ENCODE measurements around the gene SIRPA. TPM values are rescaled to one million over a fixed set of nuclear protein-coding genes. Genes with fewer than 3 reads are reported as not detected.

Gene SIRPA
- total and polyA plus RNA-seq, 10 of the 15 experiments (the other 5 are each of a cell fraction or from before 2014, with no cell fraction given), result 1.7 to 13.2 (median 5.0) TPM

GRCh38 chr20:1846341-1846740 lies 48.9 kb upstream of the SIRPA start:
- SMC1A ChIA-PET (ENCODE audit: uncharacterized antibody, unreplicated experiment), result interaction anchor here (0.8 to 3.4 kb wide), 6 partner anchors 24 to 106 kb away, joined by 3 to 11 read pairs (median 4); no protein-coding TSS in a partner anchor
- no peak overlapping the region for H3K4me2 ChIP-seq (ENCODE audit: control insufficient read depth, insufficient read depth)
- TF ChIP-seq ZNF24 (IDR thresholded peaks at IDR 0.05) (no peak), EED (IDR thresholded peaks at IDR 0.05; ENCODE audit: low read depth) (no peak), HSF1 (IDR thresholded peaks at IDR 0.05; ENCODE audit: low read depth, low read length) (no peak), NR2F1 (conservative IDR thresholded peaks at IDR 0.05) (no peak), PRDM15 (CRISPR knock-in tag; IDR thresholded peaks at IDR 0.05) (no peak), PAX5 (IDR thresholded peaks at IDR 0.05; ENCODE audit: borderline replicate concordance, low read depth, low read length) (no peak), ESRRA (IDR thresholded peaks at IDR 0.05; ENCODE audit: low read length) (no peak), RCOR1 (conservative IDR thresholded peaks at IDR 0.05; ENCODE audit: low read depth, low read length) (no peak), MEF2A (IDR thresholded peaks at IDR 0.05; ENCODE audit: insufficient read depth, low read depth, low read length) (no peak), NKRF (conservative IDR thresholded peaks at IDR 0.05) (no peak)
- no peaks in the 10 kb centered on the region for H3K79me2 ChIP-seq (ENCODE audit: control insufficient read depth, insufficient read depth, low read length)
- POLR2A ChIA-PET, result interaction anchor here (1.0 kb wide), 1 partner anchor 9 kb away, joined by 3 read pairs; no protein-coding TSS in a partner anchor
- H3K4me1 ChIP-seq (ENCODE audit: control insufficient read depth, insufficient read depth, low read length), result peaks cover 34% of the 10 kb centered on the region
- no peak for DNase-seq (ENCODE audit: low read depth, low spot score)
- no peak for ATAC-seq
- no peak for FAIRE-seq
- no peak overlapping the region for H2AFZ ChIP-seq (ENCODE audit: control insufficient read depth, low read depth, low read length)
- in situ Hi-C loops (cut with MboI) (no loop called here), intact Hi-C loops (cut with micrococcal nuclease; ENCODE audit: unreplicated experiment) (no loop called here)
- no peak overlapping the region for H3K27ac ChIP-seq (ENCODE audit: control insufficient read depth, insufficient read depth)
- H4K20me1 ChIP-seq (ENCODE audit: control insufficient read depth, insufficient read depth), result no peaks in the 10 kb centered on the region
- BruUV-seq (replicated peaks), result no TSS peak
- no peak overlapping the region for H3K9ac ChIP-seq (ENCODE audit: control insufficient read depth, insufficient read depth, low read length)
- no peaks in the 10 kb centered on the region for H3K27me3 ChIP-seq (replicated peaks in 1 of 2; ENCODE audit: control insufficient read depth in 2 of 2, insufficient read depth in 2 of 2, low read length in 1 of 2)
- 100% methylated on average over 1 of the region's 1 CpG for WGBS (ENCODE audit: insufficient coverage, insufficient replicate concordance, low lambda C conversion rate, missing lambda C conversion rate)
- H3K36me3 ChIP-seq (ENCODE audit: control insufficient read depth in 2 of 2, insufficient read depth in 2 of 2, low read length in 1 of 2), result no peaks in the 10 kb centered on the region
- no peaks in the 10 kb centered on the region for H3K9me3 ChIP-seq (replicated peaks; ENCODE audit: control insufficient read depth, insufficient read depth, low read length)
- CTCF ChIA-PET, result interaction anchor here (1.5 to 1.8 kb wide), 2 partner anchors 14 to 44 kb away, joined by 3 to 7 read pairs; no protein-coding TSS in a partner anchor
- H3K4me3 ChIP-seq, result no peak overlapping the region
- RAD21 ChIA-PET (ENCODE audit: unreplicated experiment), result no interaction called here

Data from GM12878 (cell line).